ENCODE measurements around the gene RPL39L.

DNA sequence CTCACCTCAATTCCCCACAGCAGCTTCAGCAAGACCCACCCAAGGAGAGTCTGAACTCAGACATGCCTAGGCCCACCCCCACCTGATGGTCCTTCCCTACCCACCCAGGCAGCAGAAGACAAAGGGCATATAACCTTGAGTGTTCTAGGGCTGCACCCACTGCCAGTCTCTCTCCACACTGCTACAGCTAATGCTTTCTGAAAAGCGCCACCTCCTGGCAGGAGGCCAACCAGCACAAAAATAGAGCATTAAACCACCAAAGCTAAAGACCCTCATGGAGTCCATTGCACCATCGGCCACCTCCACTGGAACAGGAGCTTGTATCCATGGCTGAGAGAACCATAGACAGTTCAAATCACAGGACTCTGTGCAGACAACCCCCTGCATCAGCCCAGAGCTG, 11.3 kb upstream of the RPL39L start:
- no peak for TF ChIP-seq POLR2A (IDR thresholded peaks at IDR 0.05)
- TF ChIP-seq, protein P1, sequence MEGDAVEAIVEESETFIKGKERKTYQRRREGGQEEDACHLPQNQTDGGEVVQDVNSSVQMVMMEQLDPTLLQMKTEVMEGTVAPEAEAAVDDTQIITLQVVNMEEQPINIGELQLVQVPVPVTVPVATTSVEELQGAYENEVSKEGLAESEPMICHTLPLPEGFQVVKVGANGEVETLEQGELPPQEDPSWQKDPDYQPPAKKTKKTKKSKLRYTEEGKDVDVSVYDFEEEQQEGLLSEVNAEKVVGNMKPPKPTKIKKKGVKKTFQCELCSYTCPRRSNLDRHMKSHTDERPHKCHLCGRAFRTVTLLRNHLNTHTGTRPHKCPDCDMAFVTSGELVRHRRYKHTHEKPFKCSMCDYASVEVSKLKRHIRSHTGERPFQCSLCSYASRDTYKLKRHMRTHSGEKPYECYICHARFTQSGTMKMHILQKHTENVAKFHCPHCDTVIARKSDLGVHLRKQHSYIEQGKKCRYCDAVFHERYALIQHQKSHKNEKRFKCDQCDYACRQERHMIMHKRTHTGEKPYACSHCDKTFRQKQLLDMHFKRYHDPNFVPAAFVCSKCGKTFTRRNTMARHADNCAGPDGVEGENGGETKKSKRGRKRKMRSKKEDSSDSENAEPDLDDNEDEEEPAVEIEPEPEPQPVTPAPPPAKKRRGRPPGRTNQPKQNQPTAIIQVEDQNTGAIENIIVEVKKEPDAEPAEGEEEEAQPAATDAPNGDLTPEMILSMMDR (IDR thresholded peaks at IDR 0.05): no peak

All from uterus (tissue), 2 donors.